Breast epithelium (tissue), 3 donors: ENCODE measurements around the gene CHCHD10.

Experiments used
- CTCF ChIP-seq, 3 donors: fragments of 450-650 bp; IDR thresholded peaks; one replicate each; pipeline ENCODE4 v1.5.1; 2016 to 2017; ENCODE audit warnings: antibody characterized with exemption in 3 of 3, mild to moderate bottlenecking in 3 of 3, moderate library complexity in 3 of 3
- POLR2A ChIP-seq: fragments of 450-650 bp; IDR thresholded peaks from one replicate; pipeline ENCODE4 v1.6.1; 2016; ENCODE audit warnings: antibody characterized with exemption, mild to moderate bottlenecking, moderate library complexity

- TF ChIP-seq CTCF (IDR thresholded peaks at IDR 0.05) (no peak), POLR2A (no peak)
These were observed 22.0 kb downstream of the CHCHD10 start for GRCh38 chr22:23745791-23746190.
